H1 (cell line): Measurements from ENCODE around the gene MRTFA. TPM values are rescaled to one million over a fixed set of nuclear protein-coding genes. Genes with fewer than 3 reads are reported as not detected.

Experiments
- CTCF ChIA-PET: fragments of 300-600 bp; sonication (Branson Sonifier 250); formaldehyde crosslinking; loops from one replicate; lab custom pipeline; 2021; ENCODE audit not compliant: partially characterized antibody; lab: Charles Lee
- POLR2A ChIA-PET: fragments of 300-600 bp; sonication (Branson Sonifier 250); formaldehyde crosslinking; loops from one replicate; lab custom pipeline; 2021; ENCODE audit warnings: inconsistent platforms; ENCODE audit not compliant: partially characterized antibody; lab: Charles Lee
- DNase-seq, 2 experiments: peaks; one replicate each; pipeline versions ENCODE4 v3.0.0 to v3.0.0-alpha.2; 2010 to 2022; ENCODE audit warnings: low spot score in 2 of 2, low read depth in 1 of 2, mixed read lengths in 1 of 2
- FAIRE-seq: peaks from 2 replicates; lab custom pipeline; 2011; peaks lifted over from hg19 to GRCh38; lab: Jason Lieb, UNC
- H2AFZ ChIP-seq: 2 replicates; pipeline ENCODE4 v1.8.1; 2012; ENCODE audit warnings: low read length, inconsistent platforms
- H2AK5ac ChIP-seq: 2 replicates; pipeline ENCODE4 v1.6.1; 2013; ENCODE audit warnings: low read depth, low read length
- H2BK120ac ChIP-seq: replicated peaks from 2 replicates; pipeline ENCODE3; 2013; ENCODE audit warnings: low read depth, low read length, inconsistent platforms
- H2BK12ac ChIP-seq: 2 replicates; pipeline ENCODE4 v1.6.1; 2013; ENCODE audit warnings: low read depth, low read length
- H2BK15ac ChIP-seq: 2 replicates; pipeline ENCODE4 v1.6.1; 2013; ENCODE audit warnings: low read length
- H2BK20ac ChIP-seq: 2 replicates; pipeline ENCODE4 v1.6.1; 2013; ENCODE audit warnings: low read length
- H2BK5ac ChIP-seq: 2 replicates; pipeline ENCODE4 v1.6.1; 2013; ENCODE audit warnings: low read depth, low read length
- H3K14ac ChIP-seq: 2 replicates; pipeline ENCODE4 v1.6.1; 2013; ENCODE audit warnings: inconsistent platforms; ENCODE audit not compliant: insufficient read length
- H3K18ac ChIP-seq: 2 replicates; pipeline ENCODE4 v1.6.1; 2013; ENCODE audit warnings: low read length; ENCODE audit errors: extremely low read depth
- H3K23ac ChIP-seq: 2 replicates; pipeline ENCODE4 v1.6.1; 2013; ENCODE audit warnings: inconsistent platforms; ENCODE audit not compliant: insufficient read length
- H3K23me2 ChIP-seq: 2 replicates; pipeline ENCODE4 v1.6.1; 2013; ENCODE audit warnings: low read depth, low read length
- H3K27ac ChIP-seq: 2 replicates; pipeline ENCODE4 v1.6.1; 2011; ENCODE audit warnings: low read depth, low read length, inconsistent platforms
- H3K27me3 ChIP-seq, 4 experiments: replicated peaks in 1 of 4; 1 replicate in 1 of 4; 2 replicates in 3 of 4; pipeline versions ENCODE4 v1.6.1 to v1.8.1; 2011 to 2013; ENCODE audit warnings: low read length in 3 of 4, mild to moderate bottlenecking in 3 of 4, inconsistent platforms in 2 of 4, mixed read lengths in 2 of 4, moderate library complexity in 1 of 4; ENCODE audit not compliant: control insufficient read depth in 3 of 4, insufficient read depth in 3 of 4; ENCODE audit errors: extremely low read depth in 1 of 4
- H3K36me3 ChIP-seq, 4 experiments: 2 replicates each; pipeline versions ENCODE4 v1.6.1 to v1.8.1; 2011 to 2013; ENCODE audit warnings: mild to moderate bottlenecking in 4 of 4, low read length in 3 of 4, moderate library complexity in 2 of 4, control low read depth in 1 of 4, inconsistent platforms in 1 of 4; ENCODE audit not compliant: insufficient read depth in 4 of 4, control insufficient read depth in 2 of 4
- H3K4ac ChIP-seq: replicated peaks from 2 replicates; pipeline ENCODE3; 2013; ENCODE audit warnings: low read length, low read depth, mixed read lengths, inconsistent platforms; ENCODE audit not compliant: insufficient read length
- H3K4me1 ChIP-seq, 4 experiments: replicated peaks in 1 of 4; 1 replicate in 1 of 4; 2 replicates in 3 of 4; pipeline versions ENCODE4 v1.6.1 to v1.8.1; 2011 to 2013; ENCODE audit warnings: low read length in 3 of 4, inconsistent platforms in 2 of 4, mixed read lengths in 1 of 4; ENCODE audit not compliant: insufficient read depth in 4 of 4, control insufficient read depth in 3 of 4
- H3K4me2 ChIP-seq, 2 experiments: 2 replicates each; pipeline versions ENCODE4 v1.6.1 to v1.8.1; 2011 to 2013; ENCODE audit warnings: low read depth in 2 of 2, low read length in 2 of 2, control low read depth in 1 of 2, inconsistent platforms in 1 of 2, mild to moderate bottlenecking in 1 of 2; ENCODE audit not compliant: insufficient read depth in 1 of 2
- H3K4me3 ChIP-seq, 4 experiments: fragments of 200-600, 300-600 bp in 1 of 4; sonication (generic), shearing (Covaris generic), sonication (Bioruptor Twin) in 1 of 4; 2 replicates each; pipeline versions ENCODE4 v1.5.1 to v1.8.1; 2011 to 2016; ENCODE audit warnings: low read length in 4 of 4, low read depth in 3 of 4, control low read depth in 2 of 4, inconsistent platforms in 2 of 4, mild to moderate bottlenecking in 2 of 4, mixed read lengths in 1 of 4, moderate library complexity in 1 of 4; ENCODE audit not compliant: insufficient read depth in 2 of 4; ENCODE audit errors: extremely low read depth in 1 of 4
- H3K56ac ChIP-seq: replicated peaks from 2 replicates; pipeline ENCODE3; 2013; ENCODE audit warnings: low read depth, mild to moderate bottlenecking, mixed read lengths, low read length, inconsistent platforms; ENCODE audit not compliant: insufficient read length
- H3K79me1 ChIP-seq: 2 replicates; pipeline ENCODE4 v1.6.1; 2013; ENCODE audit warnings: low read depth, low read length, control low read depth
- H3K79me2 ChIP-seq, 2 experiments: 2 replicates each; pipeline versions ENCODE4 v1.6.1 to v1.8.1; 2012 to 2013; ENCODE audit warnings: low read length in 2 of 2, mild to moderate bottlenecking in 2 of 2, inconsistent platforms in 1 of 2; ENCODE audit not compliant: insufficient read depth in 2 of 2, control insufficient read depth in 1 of 2
- H3K9ac ChIP-seq, 4 experiments: replicated peaks in 1 of 4; 1 replicate in 1 of 4; 2 replicates in 3 of 4; pipeline versions ENCODE4 v1.6.1 to v1.8.1; 2011 to 2013; ENCODE audit warnings: low read depth in 3 of 4, low read length in 3 of 4, control low read depth in 2 of 4, mild to moderate bottlenecking in 2 of 4, moderate library complexity in 2 of 4, inconsistent platforms in 1 of 4; ENCODE audit errors: extremely low read depth in 1 of 4
- H3K9me3 ChIP-seq, 2 experiments: 2 replicates each; pipeline versions ENCODE4 v1.6.1 to v1.8.1; 2012 to 2013; ENCODE audit warnings: mild to moderate bottlenecking in 2 of 2, moderate library complexity in 2 of 2, control low read depth in 1 of 2, inconsistent platforms in 1 of 2, low read depth in 1 of 2, low read length in 1 of 2, mixed read lengths in 1 of 2; ENCODE audit not compliant: insufficient read depth in 2 of 2
- H4K20me1 ChIP-seq, 2 experiments: replicated peaks in 1 of 2; 2 replicates each; pipeline versions ENCODE3 to v1.8.1; 2011 to 2013; ENCODE audit warnings: inconsistent platforms in 2 of 2, low read length in 2 of 2, mild to moderate bottlenecking in 1 of 2; ENCODE audit not compliant: insufficient read depth in 2 of 2, control insufficient read depth in 1 of 2
- H4K5ac ChIP-seq: 2 replicates; pipeline ENCODE4 v1.6.1; 2013; ENCODE audit warnings: low read length, low read depth, mixed read lengths, inconsistent platforms; ENCODE audit not compliant: insufficient read length
- H4K8ac ChIP-seq: 2 replicates; pipeline ENCODE4 v1.8.0; 2013; ENCODE audit warnings: mild to moderate bottlenecking, moderate library complexity, low read length, inconsistent platforms; ENCODE audit not compliant: insufficient read depth; ENCODE audit errors: extremely low read depth
- H4K91ac ChIP-seq: replicated peaks from 2 replicates; pipeline ENCODE3; 2013; ENCODE audit warnings: low read length, mixed read lengths, inconsistent platforms; ENCODE audit not compliant: insufficient read length
- ASH2L ChIP-seq: fragments of 200-600, 300-600 bp; sonication (generic); IDR thresholded peaks from one replicate; pipeline ENCODE4 v1.7.1; 2017; ENCODE audit warnings: low read length
- CBX5 ChIP-seq: fragments of 300-800, 300-1000 bp; sonication (generic); IDR thresholded peaks from 2 replicates; pipeline ENCODE4 v1.7.1; 2016; ENCODE audit warnings: antibody characterized with exemption, low read length, low read depth
- CBX8 ChIP-seq: fragments of 300-800, 300-1000 bp; sonication (generic); IDR thresholded peaks from 2 replicates; pipeline ENCODE4 v1.7.1; 2016; ENCODE audit warnings: low read depth, low read length, borderline replicate concordance
- HDAC2 ChIP-seq, 2 experiments: fragments of 300-600 bp in 1 of 2; sonication (generic) in 1 of 2; IDR thresholded peaks; 2 replicates each; pipeline ENCODE4 v1.6.1; 2011 to 2012; ENCODE audit warnings: low read depth in 2 of 2, low read length in 2 of 2, mild to moderate bottlenecking in 2 of 2, moderate library complexity in 2 of 2, borderline replicate concordance in 1 of 2, inconsistent platforms in 1 of 2
- SP1 ChIP-seq: IDR thresholded peaks from 2 replicates; pipeline ENCODE4 v1.6.1; 2011; ENCODE audit warnings: low read depth, low read length
- SRF ChIP-seq: IDR thresholded peaks from 2 replicates; pipeline ENCODE4 v1.6.1; 2011; ENCODE audit warnings: mild to moderate bottlenecking, low read depth, low read length, moderate library complexity
- WGBS, 2 experiments: shearing (Covaris generic) in 1 of 2; methylation state at CpG; one replicate each; pipeline versions ENCODE4 v1.1.6 to v1.1.7; 2013 to 2015; ENCODE audit warnings: low lambda C conversion rate in 2 of 2, mixed read lengths in 2 of 2, inconsistent platforms in 1 of 2, low coverage in 1 of 2, missing lambda C conversion rate in 1 of 2; ENCODE audit not compliant: insufficient replicate concordance in 2 of 2, insufficient coverage in 1 of 2, insufficient read length in 1 of 2; ENCODE audit errors: extremely low coverage in 1 of 2, missing lambda C conversion rate in 1 of 2; 5-methylcytosine and 5-hydroxymethylcytosine counted together
- polyA plus RNA-seq, 7 experiments: library from polyadenylated mRNA; depleted of rRNA in 3 of 7; stranded (reverse) in 5 of 7; unstranded in 2 of 7; fragments of >200 nt in 5 of 7; fragments of 200-250 nt in 2 of 7; gene quantifications; 1 replicate in 5 of 7; 2 replicates in 1 of 7; 4 replicates in 1 of 7; pipeline versions ENCODE4 v1.2.1 to v1.2.3, GENCODE V29; 2011 to 2013; ENCODE audit warnings: missing spikeins in 2 of 7, mixed read lengths in 2 of 7
- total RNA-seq: library from RNA; stranded (reverse); fragmentation: NEBNext Ultra II Directional; extraction: Animal tissue kit (Norgen Biotek cat#: 25700); gene quantifications from 2 replicates; pipeline ENCODE4 v1.2.1, GENCODE V29; 2021

Gene MRTFA
- total and polyA plus RNA-seq, 2 of the 8 experiments (the other 6 are each of a cell fraction or from before 2014, with no cell fraction given) = 5.4 to 37.9 TPM

DNA sequence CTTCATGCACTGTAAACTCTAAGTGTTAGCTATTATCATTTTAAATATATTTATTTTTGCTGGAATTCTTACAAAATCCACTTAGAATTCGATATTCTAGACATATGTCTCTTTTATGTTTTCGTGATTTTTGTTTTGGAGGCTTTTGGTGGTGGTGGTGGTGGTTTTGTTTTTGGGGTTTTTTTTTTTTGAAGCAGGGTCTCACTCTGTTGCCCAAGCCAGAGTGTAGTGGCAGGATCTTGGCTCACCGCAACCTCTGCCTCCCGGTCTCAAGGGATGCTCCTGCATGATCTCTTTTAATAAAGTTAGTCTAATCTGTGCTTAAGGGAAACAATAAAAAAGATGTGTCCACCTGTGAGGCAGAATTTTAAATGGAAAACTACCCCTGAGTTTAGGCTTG lies 117.7 kb downstream of the MRTFA start:
- H3K18ac ChIP-seq = no peak overlapping the region
- no peak overlapping the region for H3K4me3 ChIP-seq
- H3K27ac ChIP-seq = no peak overlapping the region
- no peak overlapping the region for H3K56ac ChIP-seq
- ChIA-PET POLR2A (interaction anchor here (0.7 kb wide), 1 partner anchor 9 kb away, joined by 3 read pairs; no protein-coding TSS in a partner anchor), CTCF (interaction anchor here (1.1 kb wide), 1 partner anchor 30 kb away, joined by 4 read pairs; no protein-coding TSS in a partner anchor)
- H4K91ac ChIP-seq = no peak overlapping the region
- WGBS, 2 experiments = 87% methylated on average over 4 of the region's 4 CpGs; no CpG with 5 or more reads in 1 of the 2 experiments
- no peak overlapping the region for H2BK15ac ChIP-seq
- H4K20me1 ChIP-seq = no peaks in the 10 kb centered on the region
- H2BK120ac ChIP-seq = no peak overlapping the region
- H4K8ac ChIP-seq = no peak overlapping the region
- H3K9me3 ChIP-seq = no peaks in the 10 kb centered on the region
- no peak overlapping the region for H3K9ac ChIP-seq
- no peak overlapping the region for H3K4me2 ChIP-seq
- no peak overlapping the region for H3K23ac ChIP-seq
- H3K23me2 ChIP-seq = no peaks in the 10 kb centered on the region
- peaks cover 0 to 10% (median 2%) of the 10 kb centered on the region in 4 experiments; a peak in 2 of 7 replicates for H3K4me1 ChIP-seq
- peaks cover 0 to 2% of the 10 kb centered on the region in 2 experiments; a peak in 1 of 4 replicates for H3K79me2 ChIP-seq
- no peak overlapping the region for H2BK20ac ChIP-seq
- H3K36me3 ChIP-seq = no peaks in the 10 kb centered on the region
- no peak overlapping the region for H3K4ac ChIP-seq
- FAIRE-seq (no peak), DNase-seq (no peak)
- no peak overlapping the region for H2BK12ac ChIP-seq
- no peak overlapping the region for H2BK5ac ChIP-seq
- no peaks in the 10 kb centered on the region for H3K27me3 ChIP-seq
- H4K5ac ChIP-seq = no peak overlapping the region
- TF ChIP-seq SRF (no peak), CBX8 (no peak), SP1 (no peak), HDAC2 (IDR thresholded peaks at IDR 0.05; ENCODE audit: borderline replicate concordance in 1 of 2, low read depth in 2 of 2, low read length in 2 of 2) (no peak), CBX5 (no peak), ASH2L (no peak)
- no peaks in the 10 kb centered on the region for H3K79me1 ChIP-seq
- H2AFZ ChIP-seq = no peak overlapping the region
- H2AK5ac ChIP-seq = no peak overlapping the region
- H3K14ac ChIP-seq = no peak overlapping the region
